GM12892 (cell line): Measurements from ENCODE around the gene GLDC.

Experiments
- DNase-seq: peaks from one replicate; pipeline ENCODE4 v3.0.0; 2011; ENCODE audit not compliant: insufficient read length
- FAIRE-seq: peaks from 2 replicates; lab custom pipeline; 2011; peaks lifted over from hg19 to GRCh38; lab: Jason Lieb, UNC
- POLR2A ChIP-seq: IDR thresholded peaks from 2 replicates; pipeline ENCODE4 v1.6.1; 2011; ENCODE audit warnings: low read depth, low read length, control low read depth
- POLR2AphosphoS5 ChIP-seq: IDR thresholded peaks from 2 replicates; pipeline ENCODE4 v1.6.1; 2011; ENCODE audit warnings: low read depth, low read length, control low read depth
- TAF1 ChIP-seq: IDR thresholded peaks from 2 replicates; pipeline ENCODE4 v1.6.1; 2011; ENCODE audit warnings: low read depth, mild to moderate bottlenecking, control low read depth, low read length, borderline replicate concordance

The GLDC gene

GRCh38 chr9:6488395-6488794 lies 157.1 kb downstream of the GLDC start:
- no peak for DNase-seq
- no peak for FAIRE-seq

GRCh38 chr9:6484210-6484609 lies 161.3 kb downstream of the GLDC start:
- no peak for TF ChIP-seq POLR2A
- TF ChIP-seq POLR2AphosphoS5 = no peak
- no peak for TF ChIP-seq TAF1
- FAIRE-seq (no peak), DNase-seq (no peak)

More at GRCh38 chr9:6488395-6488794, 157.1 kb downstream of the GLDC start:
- TF ChIP-seq POLR2AphosphoS5 = no peak
- no peak for TF ChIP-seq POLR2A
- TF ChIP-seq TAF1 = no peak
